ENCODE results near the gene MYH2.
"Not testable (repeated sequence)": the region's sequence is repeated elsewhere in the genome, so short reads cannot be mapped to it uniquely, and the experiment has no call there.

MYH2 gene

GRCh38 chr17:10547351-10547750, 2.1 kb downstream of the MYH2 start:
- Histone ChIP-seq H3K27me3 (ENCODE audit: control insufficient read depth in 1 of 2, insufficient read depth in 1 of 2, low read length in 2 of 2) (no peaks in the 10 kb centered on the region), H3K4ac (ENCODE audit: low read depth in 1 of 2, low read length in 2 of 2) (no peak overlapping the region), H3K4me2 (ENCODE audit: low read length, poor library complexity, severe bottlenecking) (no peak overlapping the region), H3K14ac (ENCODE audit: low read length in 2 of 2) (no peak overlapping the region), H2BK5ac (ENCODE audit: low read depth, low read length, poor library complexity, severe bottlenecking) (no peak overlapping the region), H3K36me3 (ENCODE audit: control insufficient read depth in 1 of 2, insufficient read depth in 2 of 2, low read depth in 1 of 2, low read length in 2 of 2) (no peaks in the 10 kb centered on the region), H2AK5ac (ENCODE audit: low read length, severe bottlenecking) (no peak overlapping the region), H3K9me3 (ENCODE audit: control insufficient read depth, low read length) (no peaks in the 10 kb centered on the region), H3K4me1 (ENCODE audit: control insufficient read depth, insufficient read depth, low read depth, low read length) (no peaks in the 10 kb centered on the region), H2AFZ (ENCODE audit: low read depth, low read length) (no peak overlapping the region), H3K9ac (ENCODE audit: low read length) (no peak overlapping the region), H3K4me3 (ENCODE audit: insufficient read depth in 1 of 2, low read depth in 1 of 2, low read length in 2 of 2) (no peak overlapping the region), H3K27ac (ENCODE audit: low read length, poor library complexity, severe bottlenecking) (no peak overlapping the region), H3K23ac (ENCODE audit: low read length in 2 of 2) (no peak overlapping the region), H2BK15ac (ENCODE audit: low read depth, poor library complexity, severe bottlenecking) (no peak overlapping the region), H2BK12ac (ENCODE audit: low read length in 2 of 2) (no peak overlapping the region), H3K18ac (ENCODE audit: low read depth in 1 of 2, low read length in 2 of 2) (peak overlapping the region in 1 of 2 experiments; percentile 28), H2BK120ac (ENCODE audit: low read depth, low read length) (no peak overlapping the region), H3K79me1 (replicated peaks; ENCODE audit: low read length, poor library complexity, severe bottlenecking) (no peaks in the 10 kb centered on the region), H4K91ac (ENCODE audit: low read length) (no peak overlapping the region), H4K8ac (ENCODE audit: low read length) (no peak overlapping the region)
- DNase-seq = peak; percentile 56
- 25% methylated on average over 6 of the region's 6 CpGs for WGBS

GRCh38 chr17:10543486-10543885, 6.0 kb downstream of the MYH2 start:
- H2BK15ac ChIP-seq (ENCODE audit: low read depth, poor library complexity, severe bottlenecking); H3K36me3 ChIP-seq (ENCODE audit: control insufficient read depth in 1 of 2, insufficient read depth in 2 of 2, low read depth in 1 of 2, low read length in 2 of 2); H3K4me1 ChIP-seq (ENCODE audit: control insufficient read depth, insufficient read depth, low read depth, low read length); H2AK5ac ChIP-seq (ENCODE audit: low read length, severe bottlenecking); H3K18ac ChIP-seq (ENCODE audit: low read depth in 1 of 2, low read length in 2 of 2); H3K14ac ChIP-seq (ENCODE audit: low read length in 2 of 2); H4K91ac ChIP-seq (ENCODE audit: low read length); H2AFZ ChIP-seq (ENCODE audit: low read depth, low read length); H3K9ac ChIP-seq (ENCODE audit: low read length); H3K4me2 ChIP-seq (ENCODE audit: low read length, poor library complexity, severe bottlenecking); H4K8ac ChIP-seq (ENCODE audit: low read length); H2BK5ac ChIP-seq (ENCODE audit: low read depth, low read length, poor library complexity, severe bottlenecking); H3K4me3 ChIP-seq (ENCODE audit: insufficient read depth in 1 of 2, low read depth in 1 of 2, low read length in 2 of 2); H3K23ac ChIP-seq (ENCODE audit: low read length in 2 of 2); H3K4ac ChIP-seq (ENCODE audit: low read depth in 1 of 2, low read length in 2 of 2); H2BK12ac ChIP-seq (ENCODE audit: low read length in 2 of 2); H3K79me1 ChIP-seq (replicated peaks; ENCODE audit: low read length, poor library complexity, severe bottlenecking); H3K27ac ChIP-seq (ENCODE audit: low read length, poor library complexity, severe bottlenecking); H2BK120ac ChIP-seq (ENCODE audit: low read depth, low read length); H3K27me3 ChIP-seq (ENCODE audit: control insufficient read depth in 1 of 2, insufficient read depth in 1 of 2, low read length in 2 of 2): not testable (repeated sequence)
- WGBS = 13% methylated on average over 5 of the region's 5 CpGs
- peak; percentile 23 for DNase-seq
- peaks cover 13% of the 10 kb centered on the region for H3K9me3 ChIP-seq (ENCODE audit: control insufficient read depth, low read length)

GRCh38 chr17:10541179-10541578, 8.3 kb downstream of the MYH2 start:
- not testable (repeated sequence) for H3K14ac ChIP-seq (ENCODE audit: low read length in 2 of 2); H3K9ac ChIP-seq (ENCODE audit: low read length); H4K8ac ChIP-seq (ENCODE audit: low read length); H3K4me3 ChIP-seq (ENCODE audit: insufficient read depth in 1 of 2, low read depth in 1 of 2, low read length in 2 of 2); H3K27ac ChIP-seq (ENCODE audit: low read length, poor library complexity, severe bottlenecking); H3K4me1 ChIP-seq (ENCODE audit: control insufficient read depth, insufficient read depth, low read depth, low read length); H3K27me3 ChIP-seq (ENCODE audit: control insufficient read depth in 1 of 2, insufficient read depth in 1 of 2, low read length in 2 of 2); H2BK12ac ChIP-seq (ENCODE audit: low read length in 2 of 2); H3K79me1 ChIP-seq (replicated peaks; ENCODE audit: low read length, poor library complexity, severe bottlenecking); H2BK15ac ChIP-seq (ENCODE audit: low read depth, poor library complexity, severe bottlenecking); H3K18ac ChIP-seq (ENCODE audit: low read depth in 1 of 2, low read length in 2 of 2); H2BK120ac ChIP-seq (ENCODE audit: low read depth, low read length); H4K91ac ChIP-seq (ENCODE audit: low read length); H3K4me2 ChIP-seq (ENCODE audit: low read length, poor library complexity, severe bottlenecking); H3K23ac ChIP-seq (ENCODE audit: low read length in 2 of 2); H3K4ac ChIP-seq (ENCODE audit: low read depth in 1 of 2, low read length in 2 of 2); H2AK5ac ChIP-seq (ENCODE audit: low read length, severe bottlenecking); DNase-seq; H2BK5ac ChIP-seq (ENCODE audit: low read depth, low read length, poor library complexity, severe bottlenecking); H2AFZ ChIP-seq (ENCODE audit: low read depth, low read length); H3K36me3 ChIP-seq (ENCODE audit: control insufficient read depth in 1 of 2, insufficient read depth in 2 of 2, low read depth in 1 of 2, low read length in 2 of 2)
- H3K9me3 ChIP-seq (ENCODE audit: control insufficient read depth, low read length) = peaks cover 13% of the 10 kb centered on the region
- 99% methylated on average over 5 of the region's 6 CpGs for WGBS

- no peaks in the 10 kb centered on the region for H3K79me1 ChIP-seq (replicated peaks; ENCODE audit: low read length, poor library complexity, severe bottlenecking)
- no peak overlapping the region for H4K91ac ChIP-seq (ENCODE audit: low read length)
- no peak overlapping the region for H3K4ac ChIP-seq (ENCODE audit: low read depth in 1 of 2, low read length in 2 of 2)
- no peak overlapping the region for H3K14ac ChIP-seq (ENCODE audit: low read length in 2 of 2)
- H3K9ac ChIP-seq (ENCODE audit: low read length) = no peak overlapping the region
- H3K27ac ChIP-seq (ENCODE audit: low read length, poor library complexity, severe bottlenecking) = no peak overlapping the region
- H2BK120ac ChIP-seq (ENCODE audit: low read depth, low read length) = no peak overlapping the region
- H3K9me3 ChIP-seq (ENCODE audit: control insufficient read depth, low read length) = no peaks in the 10 kb centered on the region
- no peak overlapping the region for H2BK12ac ChIP-seq (ENCODE audit: low read length in 2 of 2)
- no peak overlapping the region for H2BK5ac ChIP-seq (ENCODE audit: low read depth, low read length, poor library complexity, severe bottlenecking)
- no peak overlapping the region for H2BK15ac ChIP-seq (ENCODE audit: low read depth, poor library complexity, severe bottlenecking)
- H3K36me3 ChIP-seq (ENCODE audit: control insufficient read depth in 1 of 2, insufficient read depth in 2 of 2, low read depth in 1 of 2, low read length in 2 of 2) = no peaks in the 10 kb centered on the region
- H3K4me2 ChIP-seq (ENCODE audit: low read length, poor library complexity, severe bottlenecking) = no peak overlapping the region
- H3K4me1 ChIP-seq (ENCODE audit: control insufficient read depth, insufficient read depth, low read depth, low read length) = no peaks in the 10 kb centered on the region
- DNase-seq = no peak
- no peak overlapping the region for H2AK5ac ChIP-seq (ENCODE audit: low read length, severe bottlenecking)
- H2AFZ ChIP-seq (ENCODE audit: low read depth, low read length) = no peak overlapping the region
- H3K4me3 ChIP-seq (ENCODE audit: insufficient read depth in 1 of 2, low read depth in 1 of 2, low read length in 2 of 2) = no peak overlapping the region
- H3K23ac ChIP-seq (ENCODE audit: low read length in 2 of 2) = no peak overlapping the region
- no peak overlapping the region for H4K8ac ChIP-seq (ENCODE audit: low read length)
- no peak overlapping the region for H3K18ac ChIP-seq (ENCODE audit: low read depth in 1 of 2, low read length in 2 of 2)
- WGBS = 80% methylated on average over 1 of the region's 1 CpG
- no peaks in the 10 kb centered on the region for H3K27me3 ChIP-seq (ENCODE audit: control insufficient read depth in 1 of 2, insufficient read depth in 1 of 2, low read length in 2 of 2)
Observed at GRCh38 chr17:10532026-10532425, 17.4 kb downstream of the MYH2 start.

Measured in mesenchymal stem cell (in vitro differentiated cells and primary cell).